ENCODE data around the gene CTDNEP1.
A peak's percentile ranks its signal among the peaks of the same experiment; 100 is the strongest.

Gene CTDNEP1

DNA sequence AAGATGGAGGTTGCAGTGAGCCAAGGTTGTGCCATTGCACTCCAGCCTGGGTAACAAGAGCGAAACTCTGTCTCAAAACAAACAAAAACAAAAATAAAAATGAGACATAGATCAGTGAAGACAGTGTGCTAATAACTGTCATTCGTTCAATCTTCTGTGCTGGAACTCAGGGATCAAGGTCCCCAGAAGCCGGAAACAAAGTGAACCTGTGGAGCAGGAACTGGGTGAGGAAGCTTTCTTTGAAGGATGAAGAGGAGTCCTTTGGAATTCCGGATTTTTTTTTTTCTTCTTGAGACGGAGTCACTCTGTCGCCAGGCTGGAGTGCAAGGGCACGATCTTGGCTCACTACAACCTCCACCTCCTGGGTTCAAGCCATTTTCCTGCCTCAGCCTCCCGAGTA is 27.9 kb upstream of the CTDNEP1 start:
- no peak for DNase-seq

DNA sequence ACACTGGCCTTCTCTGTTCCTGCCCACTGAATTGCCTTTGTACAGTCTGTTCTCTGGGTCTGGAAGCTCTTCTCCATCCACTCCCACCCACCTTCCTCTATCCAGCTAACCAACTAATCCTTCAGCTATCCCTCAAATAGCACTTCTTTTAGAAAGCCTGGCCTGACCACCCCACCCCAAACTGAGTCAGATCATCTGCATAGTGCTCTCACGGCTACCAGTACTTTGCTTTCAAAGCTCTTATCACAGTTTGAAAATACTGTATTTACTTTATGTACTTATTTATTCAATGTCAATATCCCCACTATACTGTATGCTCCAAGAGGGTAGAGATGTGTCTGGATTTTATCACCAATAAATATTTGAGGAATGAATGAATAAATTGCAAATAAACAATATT is 15.2 kb upstream of the CTDNEP1 start:
- no peak for DNase-seq

DNA sequence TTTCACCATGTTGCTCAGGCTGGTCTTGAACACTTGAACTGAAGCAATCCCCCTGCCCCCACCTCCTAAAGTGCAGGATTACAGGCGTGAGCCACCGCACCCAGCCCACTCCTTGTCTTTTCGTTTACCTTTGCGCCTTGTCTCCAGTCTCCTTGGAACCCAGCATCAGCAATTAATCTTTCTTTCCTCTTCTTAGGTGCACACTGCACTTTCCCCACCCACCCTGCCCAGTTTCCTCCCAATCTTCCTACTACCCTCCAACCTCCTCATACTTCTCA is 12.2 kb upstream of the CTDNEP1 start:
- DNase-seq, result no peak

DNA sequence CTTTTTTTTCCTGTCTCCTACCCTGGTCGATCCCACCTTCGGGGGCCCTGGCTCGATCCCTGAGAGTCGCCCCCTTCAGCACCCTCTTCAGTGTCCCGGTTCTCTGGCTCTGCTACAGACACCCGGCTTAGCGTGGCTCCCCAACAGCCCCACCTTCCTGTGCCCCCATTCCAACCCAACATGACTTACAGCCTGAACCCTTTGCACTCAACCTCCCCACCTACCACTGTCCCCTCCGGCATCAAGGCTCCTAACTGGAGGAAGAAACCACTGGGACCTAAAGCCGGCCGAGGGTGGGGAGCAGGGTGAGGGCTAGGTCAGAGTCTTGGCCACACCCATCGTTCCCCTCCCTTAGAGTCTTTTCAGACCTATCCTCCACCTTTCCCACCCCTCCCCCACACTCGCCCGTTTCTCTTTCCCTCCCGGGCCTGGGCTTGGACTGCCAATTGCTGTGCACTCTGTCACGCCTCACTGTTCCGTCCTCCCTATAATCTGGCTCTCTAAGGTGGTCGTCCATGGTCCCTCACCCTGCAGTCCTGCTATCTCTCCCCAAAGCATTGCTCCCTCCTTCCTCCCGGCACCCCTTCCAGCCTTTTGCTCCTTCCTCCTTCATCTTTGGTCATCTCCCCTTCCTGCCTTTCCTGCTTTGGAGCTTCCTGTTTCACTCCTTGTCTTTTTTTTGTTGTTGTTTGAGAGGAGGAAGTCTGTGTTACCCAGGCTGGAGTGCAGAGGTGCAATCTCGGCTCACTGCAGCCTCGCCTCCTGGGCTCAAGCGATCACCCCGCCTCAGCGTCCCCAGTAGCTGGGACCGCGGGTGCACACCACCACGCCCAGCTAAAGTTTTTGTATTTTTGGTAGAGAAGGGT is 11.6 kb upstream of the CTDNEP1 start:
- DNase-seq, result peak; percentile 31 to 42 (median 32)

DNA sequence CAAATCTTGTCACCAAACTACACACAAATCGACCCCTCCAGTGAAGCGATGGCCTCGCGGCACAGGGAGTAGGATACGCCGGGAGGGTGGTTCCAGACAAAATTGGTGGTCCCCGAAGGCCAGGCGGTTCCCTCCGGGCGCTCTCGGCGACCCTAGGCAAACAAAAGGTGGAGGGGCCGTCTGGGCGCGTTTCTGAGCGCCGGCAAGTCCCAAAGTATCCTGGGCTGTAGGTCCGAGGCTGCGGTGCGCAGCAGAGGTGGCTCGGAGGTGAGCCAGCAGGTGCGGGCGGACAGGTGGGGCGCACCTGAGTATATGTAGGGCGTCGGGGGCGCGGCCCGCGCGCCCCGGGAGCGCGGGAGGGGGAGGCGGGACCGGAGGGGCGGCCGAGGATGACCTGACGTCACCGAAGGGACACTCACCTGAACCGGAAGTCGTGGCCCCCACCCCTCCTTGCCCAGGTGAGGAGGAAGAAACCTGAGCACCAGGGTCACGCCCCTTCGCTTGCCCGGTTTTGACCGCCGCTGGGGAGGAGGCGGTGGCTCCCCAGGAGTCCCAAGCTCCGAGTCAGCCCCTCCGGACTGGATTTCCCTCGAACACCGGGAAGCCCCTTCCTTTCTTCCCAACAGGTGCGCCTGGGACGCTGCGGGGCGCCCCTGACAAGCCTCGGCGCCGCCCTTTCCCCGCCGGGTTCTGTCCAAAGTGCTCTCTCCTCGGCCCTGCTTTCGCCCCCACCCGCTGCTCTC is 10.8 kb upstream of the CTDNEP1 start, which contains the start of gene CLDN7:
CLDN7 (minus strand) TSS at position 287 of the 743 bp plus-strand sequence. CDS start 435 bp downstream, outside the sequence.
- no peak for DNase-seq

- DNase-seq, result peak in 2 of 3 donors; percentile 16 to 38
Measured at GRCh38 chr17:7261379-7262191, 10.1 kb upstream of the CTDNEP1 start.

DNA sequence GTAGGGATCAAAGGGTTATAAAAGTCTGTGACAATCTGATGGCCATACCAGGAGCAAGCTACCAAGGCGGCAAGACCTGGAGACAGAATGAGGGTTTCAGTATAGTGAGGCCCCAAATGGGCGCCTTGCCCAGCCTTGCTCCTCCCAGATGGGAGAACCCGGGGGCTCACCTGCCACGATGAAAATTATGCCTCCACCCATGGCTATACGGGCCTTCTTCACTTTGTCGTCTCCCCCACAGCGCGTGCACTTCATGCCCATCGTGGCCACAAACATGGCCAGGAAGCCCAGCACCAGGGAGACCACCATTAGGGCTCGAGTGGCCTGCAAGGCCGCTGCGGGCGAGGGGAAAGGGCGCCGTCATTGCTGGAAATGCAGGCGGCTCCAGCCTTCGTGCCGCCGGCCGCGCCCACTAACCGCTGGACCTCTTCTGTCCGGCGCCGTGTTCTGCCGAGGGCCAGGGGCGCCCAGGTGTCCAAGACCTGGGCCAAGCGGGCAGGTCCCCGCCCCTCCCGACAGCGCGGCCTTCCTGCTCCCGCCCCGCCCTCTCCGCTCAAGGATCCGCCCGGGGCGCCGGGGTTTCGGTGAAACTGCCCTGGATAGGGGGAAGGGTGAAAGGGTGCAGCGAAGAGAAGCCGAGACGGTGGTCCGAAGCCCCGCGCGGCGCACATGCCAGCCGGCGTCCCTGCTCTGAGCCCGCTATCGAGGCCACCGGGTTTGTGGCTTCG is 9.3 kb upstream of the CTDNEP1 start:
- peak in 1 of 3 donors; percentile 39 for DNase-seq

DNA sequence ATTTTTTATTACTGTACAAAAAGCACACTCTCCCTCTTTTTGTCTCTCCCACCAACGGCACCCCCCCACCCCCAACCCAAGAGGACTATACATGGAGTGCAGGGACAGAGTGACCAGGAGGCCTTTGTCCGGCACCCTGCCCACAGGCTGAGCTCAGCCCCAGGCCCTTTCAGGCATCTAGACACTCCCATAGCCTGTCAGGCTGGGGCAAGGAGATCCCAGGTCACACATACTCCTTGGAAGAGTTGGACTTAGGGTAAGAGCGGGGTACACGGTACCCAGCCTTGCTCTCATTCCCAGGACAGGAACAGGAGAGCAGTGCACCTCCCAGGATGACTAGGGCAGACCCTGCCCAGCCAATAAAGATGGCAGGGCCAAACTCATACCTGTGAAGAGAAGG is 8.6 kb upstream of the CTDNEP1 start:
- DNase-seq, result no peak

- no peak for DNase-seq
Measured at GRCh38 chr17:7259555-7259889, 8.0 kb upstream of the CTDNEP1 start.

DNA sequence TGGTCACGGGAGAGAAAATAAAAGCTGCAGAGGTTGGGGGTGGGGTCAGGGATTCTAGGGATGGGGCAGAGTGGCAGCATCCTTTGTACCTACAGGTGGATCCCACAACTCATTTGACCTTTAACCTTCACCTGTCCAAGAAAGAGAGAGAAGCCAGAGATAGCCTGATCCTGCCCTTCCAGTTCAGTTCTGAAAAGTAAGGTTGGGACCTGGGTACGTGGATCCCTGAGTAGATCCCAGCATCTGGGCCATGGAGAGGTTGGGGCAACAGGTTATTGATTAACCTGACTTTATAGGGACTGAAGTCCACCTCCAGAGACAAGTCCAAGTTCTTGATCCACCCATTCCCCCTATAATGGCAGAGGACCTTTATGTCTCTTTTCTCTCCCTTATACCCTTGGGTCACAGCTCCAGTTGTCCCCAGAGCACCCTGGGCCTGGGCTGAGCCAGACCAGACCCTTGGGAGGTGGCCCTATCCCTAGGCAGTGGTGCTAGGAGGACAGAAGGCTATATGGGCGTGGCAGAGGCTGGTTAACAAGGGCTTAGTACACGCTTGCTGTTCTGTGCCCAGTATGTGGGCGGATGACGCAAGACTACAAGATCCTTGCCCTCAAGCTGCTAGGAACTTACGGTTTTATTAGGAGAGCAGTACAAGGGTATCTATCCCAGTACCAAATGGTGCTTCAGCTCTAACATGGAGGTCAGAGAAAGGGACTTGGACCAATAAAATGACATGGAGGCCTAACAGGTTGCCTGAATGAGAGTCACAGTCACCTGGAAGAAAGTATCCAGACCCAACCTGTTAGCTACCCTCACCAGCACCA is 7.4 kb upstream of the CTDNEP1 start:
- DNase-seq, result peak; percentile 86 to 89 (median 87)

DNA sequence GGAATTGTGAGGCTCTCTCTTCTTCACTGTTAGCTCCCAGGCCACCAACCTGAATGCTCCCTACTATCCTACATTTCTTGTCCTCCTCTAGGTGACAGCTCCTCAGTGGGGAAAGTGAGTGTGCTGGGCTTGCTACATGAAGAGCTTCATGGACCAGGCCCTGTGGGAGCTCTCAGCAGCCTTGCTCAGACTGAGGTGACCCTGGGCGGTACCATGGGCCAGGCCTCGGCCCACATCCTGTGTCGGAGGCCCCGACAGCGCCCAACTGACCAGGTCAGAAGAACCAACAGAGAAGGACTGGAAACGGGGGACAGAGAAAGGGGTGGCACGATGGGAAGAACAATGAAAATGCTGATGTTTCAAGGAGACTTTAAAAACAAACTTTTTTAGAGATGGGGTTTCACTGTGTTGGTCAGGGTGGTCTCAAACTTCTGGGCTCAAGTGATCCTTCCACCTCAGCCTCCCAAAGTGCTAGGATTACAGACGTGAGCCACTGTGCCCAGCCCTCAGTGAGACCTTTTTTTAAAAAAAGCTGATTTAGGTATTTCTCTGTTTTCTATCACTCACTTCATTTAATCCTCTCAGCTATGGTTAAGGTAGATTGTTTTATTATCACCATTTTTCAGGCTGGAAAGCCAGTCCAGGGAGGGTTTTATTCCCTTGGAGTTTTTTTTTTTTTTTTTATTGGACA is 5.4 kb upstream of the CTDNEP1 start:
- no peak for DNase-seq

- no peak for DNase-seq
Measured at GRCh38 chr17:7254511-7254910, 3.0 kb upstream of the CTDNEP1 start.

DNA sequence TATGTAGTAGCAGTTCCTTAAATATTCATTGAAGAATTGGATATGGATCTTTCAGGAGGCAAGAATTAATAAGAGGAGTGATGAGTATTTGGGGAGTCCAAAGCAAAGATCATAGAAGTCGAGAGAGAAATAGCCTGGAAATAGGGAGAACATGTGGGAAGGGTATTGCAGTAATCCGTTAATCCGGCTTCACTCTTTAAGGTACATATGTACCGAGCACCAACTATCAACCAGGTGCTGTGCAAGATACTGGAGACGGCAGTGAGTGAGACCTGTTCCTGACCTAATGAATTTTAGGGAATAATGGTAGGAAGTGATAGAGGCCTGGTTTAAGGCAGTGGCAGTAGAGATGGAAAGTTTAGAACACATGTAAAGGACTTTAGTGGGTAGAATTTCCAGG is 1.5 kb upstream of the CTDNEP1 start:
- no peak for DNase-seq

- peak; percentile 95 to 97 (median 96) for DNase-seq
Measured at GRCh38 chr17:7252176-7253043, 876 bp upstream of the CTDNEP1 start, which contains the start of gene ELP5. Gene ELP5 (plus strand): TSS chr17:7252215. CDS start chr17:7252551, 336 bp downstream.

DNA sequence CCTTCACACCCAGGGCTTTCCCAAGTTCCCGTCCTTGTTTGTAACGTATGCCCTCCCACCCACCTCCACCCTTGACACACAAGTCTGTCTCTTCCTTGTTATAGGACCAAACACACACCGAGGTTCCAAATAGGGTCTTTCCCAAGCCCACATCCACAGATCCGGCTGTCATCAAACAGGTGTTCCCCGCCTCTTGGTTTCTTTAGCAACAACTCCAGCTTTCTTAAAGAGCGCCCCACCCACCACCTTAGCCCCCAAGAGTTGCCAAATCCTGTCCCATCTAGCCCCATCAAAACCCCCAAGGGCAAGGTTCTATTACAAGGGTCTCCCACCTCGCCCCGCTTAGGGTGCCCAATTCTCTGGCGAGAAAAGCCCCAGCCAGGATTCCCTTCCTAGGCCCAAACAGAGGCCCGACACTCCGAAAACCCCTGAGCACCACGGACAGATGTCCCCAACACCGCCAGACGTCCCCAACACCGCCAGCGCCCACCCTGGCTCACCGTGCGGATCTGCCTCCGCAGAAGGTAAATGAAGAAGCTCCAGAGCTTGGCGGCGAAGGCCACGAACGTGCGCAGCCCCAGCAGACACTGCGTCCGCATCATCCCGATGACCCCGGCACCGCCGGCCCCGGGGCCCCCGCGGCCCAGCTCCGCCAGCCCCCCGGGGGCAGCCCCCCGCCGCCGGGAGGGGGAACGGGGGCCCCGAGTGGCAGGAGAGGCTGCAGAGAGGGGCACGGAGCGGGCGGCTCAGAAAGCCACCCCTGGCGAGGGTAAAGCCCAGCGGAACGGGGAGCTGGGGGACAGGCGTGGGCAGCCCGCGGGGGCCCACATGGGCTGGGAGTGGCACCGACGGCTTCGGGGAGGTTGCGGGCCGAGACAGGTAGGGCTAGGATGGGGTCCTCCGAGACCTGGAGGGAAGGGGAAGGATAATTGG is 573 bp downstream of the CTDNEP1 start:
- peak; percentile 72 to 85 (median 77) for DNase-seq

DNA sequence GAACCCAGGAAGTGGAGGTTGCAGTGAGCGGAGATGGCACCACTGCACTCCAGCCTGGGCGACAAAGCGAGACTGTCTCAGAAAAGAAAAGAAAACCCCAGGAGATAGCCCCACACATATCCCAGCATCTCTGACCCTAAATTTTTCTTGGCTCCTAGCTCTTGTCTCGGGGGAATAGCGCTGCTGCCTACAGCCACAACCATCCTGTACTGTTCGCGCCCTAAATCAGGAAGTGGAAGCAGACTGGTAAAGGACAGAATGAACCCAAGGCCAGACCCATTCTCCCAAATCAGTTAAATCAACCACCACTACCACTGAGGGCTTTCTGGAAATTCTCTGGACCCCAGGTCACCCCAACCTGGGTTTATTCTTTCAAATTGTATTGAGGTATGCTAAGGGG is 1.7 kb downstream of the CTDNEP1 start:
- DNase-seq, result peak; percentile 17 to 30 (median 29)

- no peak for DNase-seq
Measured at GRCh38 chr17:7249214-7249613, 2.3 kb downstream of the CTDNEP1 start.

GRCh38 chr17:7248796-7249195 is 2.7 kb downstream of the CTDNEP1 start:
- peak in 2 of 3 donors; percentile 21 to 24 for DNase-seq

- no peak for DNase-seq
Measured at GRCh38 chr17:7246779-7247178, 4.8 kb downstream of the CTDNEP1 start.

All from suppressor macrophage treated with lipopolysaccharide for 1 hour (primary cell).